Natural killer cell (primary cell): ENCODE measurements around the gene GNPDA1. TPM values are rescaled to one million over a fixed set of nuclear protein-coding genes. Genes with fewer than 3 reads are reported as not detected.
A peak's percentile ranks its signal among the peaks of the same experiment; 100 is the strongest.

Source experiments
- ATAC-seq, 3 donors: fragments of 150-1000 bp in 2 of 3; fragments of 200-7000 bp in 1 of 3; cut with Tn5 transposase; 1 replicate in 1 of 3; 2 replicates in 2 of 3; pipeline ENCODE4 v1.10.0; 2021; ENCODE audit warnings: mild to moderate bottlenecking in 2 of 3, moderate library complexity in 2 of 3
- DNase-seq, 2 donors: peaks; one replicate each; pipeline versions ENCODE4 v3.0.0 to v3.0.0-alpha.2; 2013 to 2021; ENCODE audit warnings: mixed read lengths in 1 of 2
- H3K27ac ChIP-seq: one replicate; pipeline ENCODE4 v1.5.1; 2013; ENCODE audit warnings: mild to moderate bottlenecking, low read length
- H3K27me3 ChIP-seq: one replicate; pipeline ENCODE4 v1.6.1; 2013; ENCODE audit warnings: low read length; ENCODE audit not compliant: control insufficient read depth, insufficient read depth
- H3K36me3 ChIP-seq: one replicate; pipeline ENCODE4 v1.6.1; 2013; ENCODE audit warnings: low read length; ENCODE audit not compliant: control insufficient read depth, insufficient read depth
- H3K4me1 ChIP-seq: one replicate; pipeline ENCODE4 v1.6.1; 2013; ENCODE audit warnings: low read length; ENCODE audit not compliant: control insufficient read depth, insufficient read depth
- H3K4me3 ChIP-seq: one replicate; pipeline ENCODE4 v1.5.1; 2013; ENCODE audit warnings: low read length
- H3K9me3 ChIP-seq: one replicate; pipeline ENCODE4 v1.6.1; 2013; ENCODE audit warnings: low read length; ENCODE audit not compliant: control insufficient read depth, insufficient read depth
- H3K27ac Mint-ChIP-seq, 2 donors: one replicate each; pipeline ENCODE4 v1.8.0; 2022; ENCODE audit warnings: mild to moderate bottlenecking in 2 of 2, mixed read lengths in 2 of 2, moderate library complexity in 1 of 2
- H3K27me3 Mint-ChIP-seq, 2 donors: one replicate each; pipeline ENCODE4 v1.8.0; 2022; ENCODE audit warnings: low read depth in 2 of 2, mixed read lengths in 2 of 2
- H3K36me3 Mint-ChIP-seq: one replicate; pipeline ENCODE4 v1.8.0; 2022; ENCODE audit warnings: mixed read lengths
- H3K4me1 Mint-ChIP-seq, 2 donors: one replicate each; pipeline ENCODE4 v1.8.0; 2022; ENCODE audit warnings: mixed read lengths in 2 of 2
- H3K4me3 Mint-ChIP-seq: one replicate; pipeline ENCODE4 v1.8.0; 2022; ENCODE audit warnings: mild to moderate bottlenecking, moderate library complexity, mixed read lengths
- H3K9me3 Mint-ChIP-seq, 2 donors: one replicate each; pipeline ENCODE4 v1.8.0; 2022; ENCODE audit warnings: mixed read lengths in 2 of 2
- WGBS: methylation state at CpG from one replicate; pipeline ENCODE4 v1.1.7; 2013; ENCODE audit warnings: missing lambda C conversion rate; ENCODE audit not compliant: insufficient coverage; 5-methylcytosine and 5-hydroxymethylcytosine counted together
- intact Hi-C: fragments of 100-400 bp; cut with micrococcal nuclease; formaldehyde crosslinking; loops from one replicate; pipeline ENCODE4 v1.14.2; 2022
- total RNA-seq, 4 donors: library from RNA; stranded (reverse); fragments of 120-200 nt in 1 of 4; gene quantifications; one replicate each; pipeline versions ENCODE4 v1.2.3 to v1.2.4, GENCODE V29; 2013 to 2022
- TF ChIP-seq, protein P1 (sequence below): fragments of 200-600 bp; IDR thresholded peaks from one replicate; pipeline ENCODE4 v1.8.0; 2022; ENCODE audit warnings: antibody characterized with exemption

Gene GNPDA1
- 10 to 100 TPM; 10.7 to 12.0 (median 11.2) TPM for total RNA-seq
- 18.7 TPM for total RNA-seq (2013)

DNA sequence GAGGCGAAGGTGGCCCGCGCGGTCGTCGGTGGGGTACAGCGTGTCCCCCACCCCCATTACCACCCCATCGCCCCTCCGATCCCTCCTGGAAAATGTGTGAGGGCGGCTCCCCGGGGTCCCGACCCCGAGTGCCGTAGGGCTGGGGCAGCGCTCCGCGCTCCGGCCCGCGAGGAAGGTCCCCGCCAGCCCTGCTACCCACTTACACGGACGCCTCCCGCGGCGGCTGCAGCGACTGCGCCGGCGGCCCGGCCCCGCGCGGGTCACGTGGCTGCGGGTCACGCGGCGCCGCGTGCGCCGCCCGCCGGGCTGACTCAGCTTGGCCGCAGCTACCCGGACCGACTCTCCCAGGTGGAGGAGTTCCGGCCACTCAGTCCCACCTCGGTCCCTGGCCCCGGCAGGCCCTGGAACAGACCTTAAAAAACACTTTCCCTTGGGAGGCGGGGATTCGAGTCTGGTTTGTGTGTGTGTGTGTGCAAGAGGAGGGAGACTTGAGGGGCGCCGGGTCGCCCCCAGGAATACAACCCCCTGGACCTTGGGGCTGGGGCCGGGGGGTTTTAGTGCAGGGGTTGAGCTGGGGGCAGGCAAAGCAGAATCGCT is at the start of gene GNPDA1:
TSS of gene GNPDA1 (minus strand) at position 236 of the 597 bp plus-strand sequence. CDS start 992 bp downstream, outside the sequence.
- peak within 1 kb of the TSS; percentile 78 for H3K4me3 ChIP-seq
- peaks cover 55% of the 10 kb centered on the region for H3K4me1 ChIP-seq
- TF ChIP-seq, protein P1, sequence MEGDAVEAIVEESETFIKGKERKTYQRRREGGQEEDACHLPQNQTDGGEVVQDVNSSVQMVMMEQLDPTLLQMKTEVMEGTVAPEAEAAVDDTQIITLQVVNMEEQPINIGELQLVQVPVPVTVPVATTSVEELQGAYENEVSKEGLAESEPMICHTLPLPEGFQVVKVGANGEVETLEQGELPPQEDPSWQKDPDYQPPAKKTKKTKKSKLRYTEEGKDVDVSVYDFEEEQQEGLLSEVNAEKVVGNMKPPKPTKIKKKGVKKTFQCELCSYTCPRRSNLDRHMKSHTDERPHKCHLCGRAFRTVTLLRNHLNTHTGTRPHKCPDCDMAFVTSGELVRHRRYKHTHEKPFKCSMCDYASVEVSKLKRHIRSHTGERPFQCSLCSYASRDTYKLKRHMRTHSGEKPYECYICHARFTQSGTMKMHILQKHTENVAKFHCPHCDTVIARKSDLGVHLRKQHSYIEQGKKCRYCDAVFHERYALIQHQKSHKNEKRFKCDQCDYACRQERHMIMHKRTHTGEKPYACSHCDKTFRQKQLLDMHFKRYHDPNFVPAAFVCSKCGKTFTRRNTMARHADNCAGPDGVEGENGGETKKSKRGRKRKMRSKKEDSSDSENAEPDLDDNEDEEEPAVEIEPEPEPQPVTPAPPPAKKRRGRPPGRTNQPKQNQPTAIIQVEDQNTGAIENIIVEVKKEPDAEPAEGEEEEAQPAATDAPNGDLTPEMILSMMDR, result no peak
- H3K27ac ChIP-seq, result peak within 1 kb of the TSS; percentile 63
- Mint-ChIP-seq H3K36me3 (no peaks in the 10 kb centered on the region), H3K27me3 (no peaks in the 10 kb centered on the region), H3K27ac (peak within 1 kb of the TSS; percentile 61 to 89), H3K9me3 (no peaks in the 10 kb centered on the region), H3K4me3 (peak within 1 kb of the TSS; percentile 75), H3K4me1 (peaks cover 35 to 55% of the 10 kb centered on the region in 2 donors)
- ATAC-seq, result peak; percentile 76 to 94 (median 92)
- peak; percentile 80 to 85 for DNase-seq
- intact Hi-C loops, result loop anchor here (10.0 kb wide), 1 partner anchor 48 kb away; the partner anchor contains the start of gene RNF14
- no peaks in the 10 kb centered on the region for H3K27me3 ChIP-seq
- no peaks in the 10 kb centered on the region for H3K9me3 ChIP-seq
- 1% methylated on average over 51 of the region's 58 CpGs for WGBS
- peaks cover 2% of the 10 kb centered on the region for H3K36me3 ChIP-seq

- no peak overlapping the region for H3K4me3 ChIP-seq
- WGBS, result no CpG with 5 or more reads among the region's 1 CpG
- no peak overlapping the region for H3K27ac Mint-ChIP-seq
- H3K9me3 ChIP-seq, result no peaks in the 10 kb centered on the region
- TF ChIP-seq, protein P1, result no peak
- H3K4me1 Mint-ChIP-seq, result peaks cover 8 to 9% of the 10 kb centered on the region in 2 donors
- peaks cover 9% of the 10 kb centered on the region for H3K4me1 ChIP-seq
- intact Hi-C loops, result no loop called here
- H3K4me3 Mint-ChIP-seq, result no peak overlapping the region
- H3K9me3 Mint-ChIP-seq, result no peaks in the 10 kb centered on the region
- H3K27me3 ChIP-seq, result no peaks in the 10 kb centered on the region
- DNase-seq (no peak), ATAC-seq (no peak)
- peaks cover 0 to 5% of the 10 kb centered on the region in 2 donors for H3K27me3 Mint-ChIP-seq
- no peak overlapping the region for H3K27ac ChIP-seq
- H3K36me3 Mint-ChIP-seq, result no peaks in the 10 kb centered on the region
- no peaks in the 10 kb centered on the region for H3K36me3 ChIP-seq
Observed at GRCh38 chr5:142059304-142059940, 46.6 kb upstream of the GNPDA1 start.

- DNase-seq (no peak), ATAC-seq (no peak)
- Mint-ChIP-seq H3K9me3 (no peaks in the 10 kb centered on the region), H3K27me3 (peaks cover 0 to 6% of the 10 kb centered on the region in 2 donors), H3K4me3 (no peak overlapping the region), H3K36me3 (no peaks in the 10 kb centered on the region), H3K4me1 (no peaks in the 10 kb centered on the region), H3K27ac (no peak overlapping the region)
- intact Hi-C loops, result no loop called here
- H3K27me3 ChIP-seq, result no peaks in the 10 kb centered on the region
- H3K9me3 ChIP-seq, result no peaks in the 10 kb centered on the region
- no peaks in the 10 kb centered on the region for H3K36me3 ChIP-seq
- TF ChIP-seq, protein P1, result no peak
- H3K27ac ChIP-seq, result no peak overlapping the region
- H3K4me3 ChIP-seq, result no peak overlapping the region
- no peaks in the 10 kb centered on the region for H3K4me1 ChIP-seq
Observed at GRCh38 chr5:142057697-142058056, 44.9 kb upstream of the GNPDA1 start.
